CD4-positive, alpha-beta memory T cell (primary cell): ENCODE data around the gene ASMTL. TPM values are rescaled to one million over a fixed set of nuclear protein-coding genes. Genes with fewer than 3 reads are reported as not detected.

Experiments used
- CTCF ChIA-PET: fragments of 350-600 bp; sonication (Branson Sonifier 250); formaldehyde crosslinking; loops from one replicate; lab custom pipeline; 2021; ENCODE audit warnings: inconsistent platforms; ENCODE audit not compliant: partially characterized antibody; lab: Charles Lee
- POLR2A ChIA-PET: fragments of 350-600 bp; sonication (Branson Sonifier 250); formaldehyde crosslinking; loops from one replicate; lab custom pipeline; 2021; ENCODE audit not compliant: partially characterized antibody; lab: Charles Lee
- DNase-seq, 5 donors: peaks; one replicate each; pipeline versions ENCODE4 v3.0.0 to v3.0.0-alpha.2; 2020 to 2022; ENCODE audit warnings: mixed read lengths in 1 of 5
- H3K27ac ChIP-seq: one replicate; pipeline ENCODE4 v1.7.0; 2013; ENCODE audit warnings: low read depth, low read length
- H3K27me3 ChIP-seq: 2 replicates; pipeline ENCODE4 v1.7.0; 2013; ENCODE audit warnings: mild to moderate bottlenecking, low read length, moderate library complexity; ENCODE audit not compliant: insufficient read depth
- H3K36me3 ChIP-seq: 2 replicates; pipeline ENCODE4 v1.7.0; 2013; ENCODE audit warnings: mild to moderate bottlenecking, low read length, moderate library complexity; ENCODE audit not compliant: insufficient read depth
- H3K4me1 ChIP-seq: 2 replicates; pipeline ENCODE4 v1.7.0; 2013; ENCODE audit warnings: mild to moderate bottlenecking, low read length, moderate library complexity; ENCODE audit not compliant: insufficient read depth
- H3K4me3 ChIP-seq, 2 donors: one replicate each; pipeline ENCODE4 v1.7.0; 2013; ENCODE audit warnings: low read length in 2 of 2, mild to moderate bottlenecking in 1 of 2
- H3K9me3 ChIP-seq, 2 donors: one replicate each; pipeline ENCODE4 v1.7.0; 2013; ENCODE audit warnings: low read length in 2 of 2, control low read depth in 1 of 2; ENCODE audit not compliant: control insufficient read depth in 1 of 2
- H3K27ac Mint-ChIP-seq, 7 donors: one replicate each; pipeline ENCODE4 v1.8.0; 2020 to 2021; ENCODE audit warnings: mixed read lengths in 7 of 7, mild to moderate bottlenecking in 6 of 7, inconsistent platforms in 3 of 7, moderate library complexity in 3 of 7
- H3K27me3 Mint-ChIP-seq, 2 donors: one replicate each; pipeline ENCODE4 v1.8.0; 2020 to 2021; ENCODE audit warnings: mixed read lengths in 2 of 2
- H3K36me3 Mint-ChIP-seq, 2 donors: one replicate each; pipeline ENCODE4 v1.8.0; 2020 to 2021; ENCODE audit warnings: mixed read lengths in 2 of 2, inconsistent platforms in 1 of 2, mild to moderate bottlenecking in 1 of 2
- H3K4me1 Mint-ChIP-seq, 4 donors: one replicate each; pipeline ENCODE4 v1.8.0; 2020 to 2021; ENCODE audit warnings: mixed read lengths in 4 of 4, mild to moderate bottlenecking in 1 of 4
- H3K4me3 Mint-ChIP-seq, 8 donors: one replicate each; pipeline ENCODE4 v1.8.0; 2020 to 2021; ENCODE audit warnings: mixed read lengths in 8 of 8, mild to moderate bottlenecking in 7 of 8, moderate library complexity in 6 of 8, inconsistent platforms in 3 of 8
- H3K9me3 Mint-ChIP-seq, 8 donors: one replicate each; pipeline ENCODE4 v1.8.0; 2020 to 2021; ENCODE audit warnings: mixed read lengths in 8 of 8, mild to moderate bottlenecking in 5 of 8, inconsistent platforms in 3 of 8, moderate library complexity in 1 of 8
- intact Hi-C: fragments of 100-400 bp; cut with micrococcal nuclease; formaldehyde crosslinking; loops from one replicate; pipeline ENCODE4 v1.15.1; 2023
- polyA plus RNA-seq, 2 donors: library from polyadenylated mRNA; unstranded; fragments of 300-500 nt; fragmentation: Illumina TruSeq; gene quantifications; one replicate each; pipeline ENCODE4 v1.2.3, GENCODE V29; 2021
- total RNA-seq, 2 experiments: library from RNA; stranded (reverse); gene quantifications; one replicate each; pipeline ENCODE4 v1.2.3, GENCODE V29; 2021

The ASMTL gene
- total and polyA plus RNA-seq, 4 experiments from 2014 or later: 35.0 to 50.4 (median 36.9) TPM

GRCh38 chrX:1386338-1387127 is 66.2 kb downstream of the ASMTL start:
- H3K4me3 ChIP-seq: no peak overlapping the region
- ChIA-PET CTCF (no interaction called here), POLR2A (no interaction called here)
- H3K27ac Mint-ChIP-seq: peak overlapping the region in 4 of 7 donors; percentile 51 to 72 (median 64)
- peaks cover 61% of the 10 kb centered on the region for H3K36me3 ChIP-seq
- intact Hi-C loops: no loop called here
- DNase-seq: no peak
- no peak overlapping the region for H3K4me3 Mint-ChIP-seq
- peaks cover 34% of the 10 kb centered on the region for H3K4me1 ChIP-seq
- H3K9me3 ChIP-seq: no peaks in the 10 kb centered on the region
- no peak overlapping the region for H3K27ac ChIP-seq
- peaks cover 40 to 55% of the 10 kb centered on the region in 2 donors for H3K36me3 Mint-ChIP-seq
- H3K9me3 Mint-ChIP-seq: peaks cover 0 to 4% (median 0%) of the 10 kb centered on the region in 8 donors
- no peaks in the 10 kb centered on the region for H3K27me3 Mint-ChIP-seq
- peaks cover 6 to 32% (median 18%) of the 10 kb centered on the region in 4 donors for H3K4me1 Mint-ChIP-seq
- no peaks in the 10 kb centered on the region for H3K27me3 ChIP-seq

GRCh38 chrX:1385253-1386223 is 67.2 kb downstream of the ASMTL start:
- intact Hi-C loops: no loop called here
- Histone ChIP-seq H3K4me1 (peaks cover 26% of the 10 kb centered on the region), H3K36me3 (peaks cover 58% of the 10 kb centered on the region), H3K27ac (no peak overlapping the region), H3K9me3 (no peaks in the 10 kb centered on the region), H3K4me3 (no peak overlapping the region), H3K27me3 (no peaks in the 10 kb centered on the region)
- H3K36me3 Mint-ChIP-seq: peaks cover 40 to 49% of the 10 kb centered on the region in 2 donors
- ChIA-PET POLR2A (no interaction called here), CTCF (no interaction called here)
- peaks cover 0 to 4% (median 0%) of the 10 kb centered on the region in 8 donors for H3K9me3 Mint-ChIP-seq
- H3K4me3 Mint-ChIP-seq: peak overlapping the region in 1 of 8 donors; percentile 43
- peaks cover 6 to 23% (median 13%) of the 10 kb centered on the region in 4 donors for H3K4me1 Mint-ChIP-seq
- DNase-seq: no peak
- peak overlapping the region in 1 of 7 donors; percentile 72 for H3K27ac Mint-ChIP-seq
- no peaks in the 10 kb centered on the region for H3K27me3 Mint-ChIP-seq

- peaks cover 40 to 48% of the 10 kb centered on the region in 2 donors for H3K36me3 Mint-ChIP-seq
- H3K4me1 Mint-ChIP-seq: peaks cover 6 to 28% (median 14%) of the 10 kb centered on the region in 4 donors
- no peaks in the 10 kb centered on the region for H3K27me3 Mint-ChIP-seq
- CTCF ChIA-PET: no interaction called here
- intact Hi-C loops: no loop called here
- Histone ChIP-seq H3K36me3 (peaks cover 50% of the 10 kb centered on the region), H3K9me3 (no peaks in the 10 kb centered on the region), H3K4me1 (peaks cover 19% of the 10 kb centered on the region), H3K4me3 (no peak overlapping the region), H3K27ac (no peak overlapping the region), H3K27me3 (no peaks in the 10 kb centered on the region)
- peaks cover 0 to 4% (median 0%) of the 10 kb centered on the region in 8 donors for H3K9me3 Mint-ChIP-seq
- no peak for DNase-seq
- H3K4me3 Mint-ChIP-seq: no peak overlapping the region
- peak overlapping the region in 1 of 7 donors; percentile 52 for H3K27ac Mint-ChIP-seq
- POLR2A ChIA-PET: no interaction called here
These were observed 68.0 kb downstream of the ASMTL start for GRCh38 chrX:1384658-1385252.

GRCh38 chrX:1380672-1381233 is 72.0 kb downstream of the ASMTL start:
- POLR2A ChIA-PET: no interaction called here
- Histone ChIP-seq H3K27me3 (no peaks in the 10 kb centered on the region), H3K36me3 (peaks cover 11% of the 10 kb centered on the region), H3K4me3 (no peak overlapping the region), H3K4me1 (no peaks in the 10 kb centered on the region), H3K9me3 (no peaks in the 10 kb centered on the region), H3K27ac (no peak overlapping the region)
- peak overlapping the region in 1 of 8 donors; percentile 26 for H3K4me3 Mint-ChIP-seq
- intact Hi-C loops: no loop called here
- peak overlapping the region in 4 of 7 donors; percentile 19 to 78 (median 40) for H3K27ac Mint-ChIP-seq
- H3K36me3 Mint-ChIP-seq: peaks cover 11 to 18% of the 10 kb centered on the region in 2 donors
- H3K9me3 Mint-ChIP-seq: peaks cover 0 to 4% (median 0%) of the 10 kb centered on the region in 8 donors
- CTCF ChIA-PET: no interaction called here
- DNase-seq: no peak
- H3K4me1 Mint-ChIP-seq: peaks cover 0 to 5% (median 1%) of the 10 kb centered on the region in 4 donors
- H3K27me3 Mint-ChIP-seq: no peaks in the 10 kb centered on the region

GRCh38 chrX:1378306-1378759 is 74.4 kb downstream of the ASMTL start:
- Histone ChIP-seq H3K9me3 (no peaks in the 10 kb centered on the region), H3K4me3 (no peak overlapping the region), H3K4me1 (no peaks in the 10 kb centered on the region), H3K27me3 (no peaks in the 10 kb centered on the region), H3K27ac (no peak overlapping the region), H3K36me3 (no peaks in the 10 kb centered on the region)
- no peak overlapping the region for H3K4me3 Mint-ChIP-seq
- peak overlapping the region in 1 of 7 donors; percentile 35 for H3K27ac Mint-ChIP-seq
- peaks cover 0 to 5% (median 1%) of the 10 kb centered on the region in 4 donors for H3K4me1 Mint-ChIP-seq
- ChIA-PET POLR2A (no interaction called here), CTCF (no interaction called here)
- peaks cover 0 to under 1% of the 10 kb centered on the region in 2 donors for H3K36me3 Mint-ChIP-seq
- no peaks in the 10 kb centered on the region for H3K27me3 Mint-ChIP-seq
- DNase-seq: no peak
- no peaks in the 10 kb centered on the region for H3K9me3 Mint-ChIP-seq
- intact Hi-C loops: no loop called here

- no peaks in the 10 kb centered on the region for H3K27me3 Mint-ChIP-seq
- H3K9me3 Mint-ChIP-seq: no peaks in the 10 kb centered on the region
- H3K4me3 Mint-ChIP-seq: no peak overlapping the region
- no peaks in the 10 kb centered on the region for H3K4me1 ChIP-seq
- H3K36me3 ChIP-seq: no peaks in the 10 kb centered on the region
- no peak overlapping the region for H3K4me3 ChIP-seq
- H3K27ac Mint-ChIP-seq: peak overlapping the region in 2 of 7 donors; percentile 50 to 52
- CTCF ChIA-PET: no interaction called here
- H3K36me3 Mint-ChIP-seq: peaks cover 2 to 4% of the 10 kb centered on the region in 2 donors
- POLR2A ChIA-PET: no interaction called here
- H3K27ac ChIP-seq: no peak overlapping the region
- intact Hi-C loops: no loop called here
- no peaks in the 10 kb centered on the region for H3K9me3 ChIP-seq
- no peak for DNase-seq
- no peaks in the 10 kb centered on the region for H3K27me3 ChIP-seq
- H3K4me1 Mint-ChIP-seq: no peaks in the 10 kb centered on the region
These were observed 84.4 kb downstream of the ASMTL start for GRCh38 chrX:1368385-1368698.
